B cell (primary cell): ENCODE data around the gene CERK. TPM values are rescaled to one million over a fixed set of nuclear protein-coding genes. Genes with fewer than 3 reads are reported as not detected.

Source experiments
- ATAC-seq: fragments of 200-7000 bp; cut with Tn5 transposase; one replicate; pipeline ENCODE4 v1.10.0; 2021; ENCODE audit warnings: low read depth, mild to moderate bottlenecking, moderate number of reproducible peaks, moderate library complexity
- CTCF ChIA-PET: fragments of 350-600 bp; sonication (Branson Sonifier 250); formaldehyde crosslinking; loops from one replicate; lab custom pipeline; 2021; ENCODE audit warnings: antibody characterized with exemption, inconsistent platforms; lab: Charles Lee
- POLR2A ChIA-PET: fragments of 350-600 bp; sonication (Branson Sonifier 250); formaldehyde crosslinking; loops from one replicate; lab custom pipeline; 2021; ENCODE audit warnings: antibody characterized with exemption; lab: Charles Lee
- DNase-seq: peaks from one replicate; pipeline ENCODE4 v3.0.0; 2013
- H2AFZ ChIP-seq: 2 replicates; pipeline ENCODE4 v1.6.1; 2012; ENCODE audit warnings: mild to moderate bottlenecking, low read depth, low read length; ENCODE audit not compliant: insufficient read depth, poor library complexity, severe bottlenecking
- H3K27ac ChIP-seq, 2 donors: 1 replicate in 1 of 2; 2 replicates in 1 of 2; pipeline ENCODE4 v1.5.1; 2012 to 2013; ENCODE audit warnings: low read length in 2 of 2, mild to moderate bottlenecking in 2 of 2, moderate library complexity in 1 of 2
- H3K27me3 ChIP-seq, 4 experiments: fragments of 200-600 bp in 1 of 4; sonication (generic) in 1 of 4; replicated peaks in 1 of 4; 1 replicate in 2 of 4; 2 replicates in 2 of 4; pipeline versions ENCODE4 v1.6.1 to v1.7.0; 2013 to 2016; ENCODE audit warnings: low read length in 3 of 4, mild to moderate bottlenecking in 2 of 4, mixed read lengths in 1 of 4, moderate library complexity in 1 of 4; ENCODE audit not compliant: insufficient read depth in 4 of 4, control insufficient read depth in 3 of 4; ENCODE audit errors: control extremely low read depth in 1 of 4
- H3K36me3 ChIP-seq, 2 experiments: replicated peaks in 1 of 2; 1 replicate in 1 of 2; 2 replicates in 1 of 2; pipeline versions ENCODE4 v1.6.1 to v1.7.1; 2013; ENCODE audit warnings: low read length in 1 of 2; ENCODE audit not compliant: insufficient read depth in 2 of 2, control insufficient read depth in 1 of 2; ENCODE audit errors: control extremely low read depth in 1 of 2, extremely low read depth in 1 of 2
- H3K4me1 ChIP-seq, 2 donors: fragments of 200-600 bp in 1 of 2; sonication (generic) in 1 of 2; 1 replicate in 1 of 2; 2 replicates in 1 of 2; pipeline versions ENCODE4 v1.5.1 to v1.6.1; 2013 to 2017; ENCODE audit warnings: low read length in 2 of 2; ENCODE audit not compliant: control insufficient read depth in 2 of 2, insufficient read depth in 2 of 2
- H3K4me2 ChIP-seq: replicated peaks from 2 replicates; pipeline ENCODE3; 2012; ENCODE audit warnings: mild to moderate bottlenecking, low read depth, low read length; ENCODE audit not compliant: poor library complexity, severe bottlenecking
- H3K4me3 ChIP-seq, 5 experiments: fragments of 200-600 bp in 1 of 5; sonication (generic) in 1 of 5; 1 replicate in 3 of 5; 2 replicates in 2 of 5; pipeline versions ENCODE4 v1.5.1 to v1.7.0; 2011 to 2016; ENCODE audit warnings: low read length in 4 of 5, mild to moderate bottlenecking in 4 of 5, low read depth in 2 of 5, control low read depth in 1 of 5, moderate library complexity in 1 of 5; ENCODE audit not compliant: insufficient read depth in 1 of 5; ENCODE audit errors: control extremely low read depth in 1 of 5, extremely low read depth in 1 of 5
- H3K79me2 ChIP-seq: fragments of 200-600 bp; sonication (generic); one replicate; pipeline ENCODE4 v1.6.0; 2016; ENCODE audit warnings: low read length; ENCODE audit not compliant: control insufficient read depth, insufficient read depth
- H3K9ac ChIP-seq: fragments of 200-600 bp; sonication (generic); 2 replicates; pipeline ENCODE4 v1.6.1; 2017; ENCODE audit warnings: mild to moderate bottlenecking, low read length, moderate library complexity
- H3K9me3 ChIP-seq, 3 donors: one replicate each; pipeline versions ENCODE4 v1.6.1 to v1.7.1; 2013; ENCODE audit warnings: low read length in 2 of 3; ENCODE audit not compliant: control insufficient read depth in 2 of 3, insufficient read depth in 1 of 3; ENCODE audit errors: control extremely low read depth in 1 of 3
- H4K20me1 ChIP-seq: 2 replicates; pipeline ENCODE4 v1.6.0; 2012; ENCODE audit warnings: mild to moderate bottlenecking, low read length; ENCODE audit not compliant: insufficient read depth, control insufficient read depth, poor library complexity, severe bottlenecking
- H3K27ac Mint-ChIP-seq: one replicate; pipeline ENCODE4 v1.8.0; 2021; ENCODE audit warnings: mixed read lengths
- H3K27me3 Mint-ChIP-seq: one replicate; pipeline ENCODE4 v1.8.0; 2021; ENCODE audit warnings: mixed read lengths
- H3K4me1 Mint-ChIP-seq: one replicate; pipeline ENCODE4 v1.8.0; 2021; ENCODE audit warnings: mixed read lengths
- H3K4me3 Mint-ChIP-seq: one replicate; pipeline ENCODE4 v1.8.0; 2021; ENCODE audit warnings: mixed read lengths
- H3K9me3 Mint-ChIP-seq: one replicate; pipeline ENCODE4 v1.8.0; 2022; ENCODE audit warnings: mixed read lengths; ENCODE audit not compliant: insufficient read depth
- EZH2 ChIP-seq: IDR thresholded peaks from 2 replicates; pipeline ENCODE4 v1.6.1; 2012; ENCODE audit warnings: borderline replicate concordance, low read depth, mild to moderate bottlenecking, moderate library complexity, low read length; ENCODE audit not compliant: insufficient read depth, poor library complexity, severe bottlenecking
- whole genome bisulfite sequencing: methylation state at CpG from one replicate; pipeline ENCODE4 v1.1.5; 2013; ENCODE audit warnings: missing lambda C conversion rate; ENCODE audit not compliant: insufficient coverage; 5-methylcytosine and 5-hydroxymethylcytosine counted together
- intact Hi-C: fragments of 100-400 bp; cut with micrococcal nuclease; formaldehyde crosslinking; loops from one replicate; pipeline ENCODE4 v1.10.0; 2022
- polyA plus RNA-seq: library from polyadenylated mRNA; depleted of rRNA; stranded (reverse); fragments of >200 nt; gene quantifications from 2 replicates; pipeline ENCODE4 v1.2.3, GENCODE V29; 2012
- total RNA-seq, 2 donors: library from RNA; stranded (reverse); fragments of 120-200 nt in 1 of 2; gene quantifications; 1 replicate in 1 of 2; 2 replicates in 1 of 2; pipeline versions ENCODE4 v1.2.3 to v1.2.4, GENCODE V29; 2013 to 2022
- TF ChIP-seq, protein P1 (sequence below): fragments of 200-600 bp; IDR thresholded peaks from one replicate; pipeline ENCODE4 v1.8.0; 2022; ENCODE audit warnings: antibody characterized with exemption, mild to moderate bottlenecking

The CERK gene
- total and polyA plus RNA-seq, 2 donors (not counting 1 experiment from before 2014, with no cell fraction given), result 23.2 to 48.3 TPM

DNA sequence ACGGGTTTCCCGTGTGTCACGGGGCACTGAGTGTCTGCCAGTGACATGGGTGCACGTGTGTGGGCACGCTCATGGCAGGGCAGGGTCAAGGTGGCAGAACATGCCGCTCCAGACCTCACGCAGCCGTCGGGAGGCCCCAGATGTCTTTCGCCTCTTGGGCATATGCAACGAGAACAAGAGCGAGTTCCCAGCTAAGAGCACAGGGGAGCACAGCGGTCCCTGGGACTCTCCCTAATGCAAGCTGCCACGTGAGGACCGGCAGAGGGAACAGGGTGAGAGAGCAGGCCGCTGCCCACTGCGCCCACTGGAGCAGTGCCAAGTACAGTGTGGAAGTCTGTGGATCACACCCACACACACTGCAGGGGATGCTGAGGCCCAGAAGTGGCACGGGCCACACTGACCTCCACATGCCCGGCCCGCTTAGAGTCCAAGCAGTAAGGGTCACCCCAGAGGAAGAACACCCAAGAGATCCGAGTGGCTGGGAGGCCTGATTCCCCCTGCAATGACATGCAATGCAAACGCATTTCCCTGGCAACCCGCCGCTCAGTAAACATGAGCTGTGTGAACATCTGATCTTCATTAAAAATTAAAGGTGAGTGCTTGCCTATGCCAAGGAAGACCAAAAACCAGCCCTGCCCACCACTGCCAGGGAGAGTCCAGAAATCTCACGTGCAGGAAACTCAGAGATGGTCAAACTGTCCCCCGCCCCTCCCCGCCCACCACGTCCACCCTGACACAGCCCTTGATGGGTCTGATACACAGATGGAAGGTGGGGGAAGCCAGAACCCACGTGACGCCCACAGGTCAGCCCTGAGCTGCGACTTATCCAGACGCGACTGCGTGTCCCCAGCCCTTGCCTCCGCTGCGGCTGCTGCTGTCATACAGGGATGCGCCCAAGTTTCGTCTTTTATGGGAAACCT, 11.7 kb downstream of the CERK start:
- peaks cover 96% of the 10 kb centered on the region for H3K79me2 ChIP-seq
- peaks cover 7 to 15% of the 10 kb centered on the region in 2 donors for H3K4me1 ChIP-seq
- H3K4me3 Mint-ChIP-seq, result peak overlapping the region; percentile 49
- no peak overlapping the region for H3K4me3 ChIP-seq
- no peaks in the 10 kb centered on the region for H3K27me3 Mint-ChIP-seq
- peaks cover 31% of the 10 kb centered on the region for H3K4me1 Mint-ChIP-seq
- no peak overlapping the region for H2AFZ ChIP-seq
- no peak for DNase-seq
- ChIA-PET POLR2A (interaction anchor here (0.8 kb wide), 1 partner anchor 8 kb away, joined by 4 read pairs; no protein-coding TSS in a partner anchor), CTCF (interaction anchor here (0.6 to 1.3 kb wide), 4 partner anchors 13 to 163 kb away, joined by 3 to 4 read pairs (median 3); no protein-coding TSS in a partner anchor)
- H3K36me3 ChIP-seq, result peaks cover 2 to 30% of the 10 kb centered on the region in 2 experiments
- 95% methylated on average over 23 of the region's 38 CpGs for WGBS
- intact Hi-C loops, result no loop called here
- no peak overlapping the region for H3K27ac Mint-ChIP-seq
- peak; percentile 7 for ATAC-seq
- H3K4me2 ChIP-seq, result peak overlapping the region; percentile 27
- H3K27me3 ChIP-seq, result no peaks in the 10 kb centered on the region
- H4K20me1 ChIP-seq, result peaks cover 93% of the 10 kb centered on the region
- no peaks in the 10 kb centered on the region for H3K9me3 Mint-ChIP-seq
- TF ChIP-seq, protein P1, sequence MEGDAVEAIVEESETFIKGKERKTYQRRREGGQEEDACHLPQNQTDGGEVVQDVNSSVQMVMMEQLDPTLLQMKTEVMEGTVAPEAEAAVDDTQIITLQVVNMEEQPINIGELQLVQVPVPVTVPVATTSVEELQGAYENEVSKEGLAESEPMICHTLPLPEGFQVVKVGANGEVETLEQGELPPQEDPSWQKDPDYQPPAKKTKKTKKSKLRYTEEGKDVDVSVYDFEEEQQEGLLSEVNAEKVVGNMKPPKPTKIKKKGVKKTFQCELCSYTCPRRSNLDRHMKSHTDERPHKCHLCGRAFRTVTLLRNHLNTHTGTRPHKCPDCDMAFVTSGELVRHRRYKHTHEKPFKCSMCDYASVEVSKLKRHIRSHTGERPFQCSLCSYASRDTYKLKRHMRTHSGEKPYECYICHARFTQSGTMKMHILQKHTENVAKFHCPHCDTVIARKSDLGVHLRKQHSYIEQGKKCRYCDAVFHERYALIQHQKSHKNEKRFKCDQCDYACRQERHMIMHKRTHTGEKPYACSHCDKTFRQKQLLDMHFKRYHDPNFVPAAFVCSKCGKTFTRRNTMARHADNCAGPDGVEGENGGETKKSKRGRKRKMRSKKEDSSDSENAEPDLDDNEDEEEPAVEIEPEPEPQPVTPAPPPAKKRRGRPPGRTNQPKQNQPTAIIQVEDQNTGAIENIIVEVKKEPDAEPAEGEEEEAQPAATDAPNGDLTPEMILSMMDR, result no peak
- no peak for TF ChIP-seq EZH2
- H3K27ac ChIP-seq, result no peak overlapping the region
- H3K9ac ChIP-seq, result no peak overlapping the region
- no peaks in the 10 kb centered on the region for H3K9me3 ChIP-seq

DNA sequence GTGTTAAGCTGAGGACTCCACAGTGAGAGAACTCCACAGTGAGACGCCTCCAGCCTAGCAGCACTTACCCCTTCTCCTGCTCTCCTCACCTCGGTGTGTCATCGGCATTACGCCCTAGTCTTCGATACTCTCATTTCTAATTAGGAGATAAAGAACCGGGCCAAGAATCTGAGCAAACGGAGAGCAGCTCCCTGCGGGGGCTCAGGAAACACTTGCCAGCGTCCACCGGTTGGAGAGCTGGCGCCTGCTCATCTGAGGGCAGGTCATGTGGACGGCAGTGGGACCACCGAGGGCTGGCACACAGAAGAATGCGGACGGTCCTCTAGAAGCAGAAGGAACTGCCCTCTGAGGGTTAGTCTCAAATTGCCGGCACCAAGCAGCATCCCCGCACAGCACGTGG, 13.0 kb downstream of the CERK start:
- no peak overlapping the region for H2AFZ ChIP-seq
- Mint-ChIP-seq H3K27ac (no peak overlapping the region), H3K27me3 (no peaks in the 10 kb centered on the region), H3K4me3 (no peak overlapping the region), H3K4me1 (peaks cover 26% of the 10 kb centered on the region), H3K9me3 (no peaks in the 10 kb centered on the region)
- TF ChIP-seq, protein P1, result no peak
- no peak for TF ChIP-seq EZH2
- H3K9ac ChIP-seq, result no peak overlapping the region
- no peaks in the 10 kb centered on the region for H3K9me3 ChIP-seq
- H3K27ac ChIP-seq, result no peak overlapping the region
- H3K36me3 ChIP-seq, result peaks cover 2 to 26% of the 10 kb centered on the region in 2 experiments
- no peak overlapping the region for H3K4me2 ChIP-seq
- no peaks in the 10 kb centered on the region for H3K27me3 ChIP-seq
- ChIA-PET POLR2A (no interaction called here), CTCF (interaction anchor here (0.7 to 1.0 kb wide), 2 partner anchors 34 to 247 kb away, joined by 3 read pairs; no protein-coding TSS in a partner anchor)
- WGBS, result 98% methylated on average over 16 of the region's 18 CpGs
- H3K4me3 ChIP-seq, result no peak overlapping the region
- DNase-seq (no peak), ATAC-seq (no peak)
- peaks cover 85% of the 10 kb centered on the region for H4K20me1 ChIP-seq
- intact Hi-C loops, result no loop called here
- H3K4me1 ChIP-seq, result peaks cover 7 to 15% of the 10 kb centered on the region in 2 donors
- peaks cover 84% of the 10 kb centered on the region for H3K79me2 ChIP-seq
